ENCODE results near the gene SPEN.
A peak's percentile ranks its signal among the peaks of the same experiment; 100 is the strongest.

The SPEN gene

GRCh38 chr1:15958111-15958510, 110.6 kb downstream of the SPEN start:
- Mint-ChIP-seq H3K27ac (peak overlapping the region; percentile 94), H3K9me3 (no peaks in the 10 kb centered on the region), H3K4me1 (peaks cover 86% of the 10 kb centered on the region), H3K4me3 (peak overlapping the region; percentile 41), H3K36me3 (peaks cover 43% of the 10 kb centered on the region)
- ATAC-seq (no peak), DNase-seq (ENCODE audit: low spot score in 2 of 2) (no peak)

DNA sequence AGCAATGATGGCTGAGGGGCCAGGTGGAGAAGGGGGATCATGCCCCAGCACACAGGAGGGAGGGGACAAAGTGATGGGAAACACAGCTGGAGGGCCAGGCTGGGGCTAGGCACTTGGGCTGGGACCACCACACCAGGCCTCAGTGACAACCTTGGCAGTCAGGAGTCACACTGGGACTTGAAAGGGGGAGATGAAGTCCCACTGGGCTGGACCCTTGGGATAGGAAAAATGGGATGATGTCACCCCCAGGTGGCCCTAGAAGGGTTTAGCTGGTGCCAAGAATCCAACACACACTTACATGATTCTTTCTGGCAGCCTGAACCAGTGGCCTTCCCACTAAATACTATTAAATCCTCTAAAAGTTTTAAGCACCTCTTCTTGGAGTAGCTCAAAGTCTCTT, 111.3 kb downstream of the SPEN start:
- Mint-ChIP-seq H3K4me3 (peak overlapping the region; percentile 41), H3K27ac (peak overlapping the region; percentile 94), H3K36me3 (peaks cover 44% of the 10 kb centered on the region), H3K4me1 (peaks cover 88% of the 10 kb centered on the region), H3K9me3 (no peaks in the 10 kb centered on the region)
- peak; percentile 17 for ATAC-seq
- no peak for DNase-seq (ENCODE audit: low spot score in 2 of 2)

DNA sequence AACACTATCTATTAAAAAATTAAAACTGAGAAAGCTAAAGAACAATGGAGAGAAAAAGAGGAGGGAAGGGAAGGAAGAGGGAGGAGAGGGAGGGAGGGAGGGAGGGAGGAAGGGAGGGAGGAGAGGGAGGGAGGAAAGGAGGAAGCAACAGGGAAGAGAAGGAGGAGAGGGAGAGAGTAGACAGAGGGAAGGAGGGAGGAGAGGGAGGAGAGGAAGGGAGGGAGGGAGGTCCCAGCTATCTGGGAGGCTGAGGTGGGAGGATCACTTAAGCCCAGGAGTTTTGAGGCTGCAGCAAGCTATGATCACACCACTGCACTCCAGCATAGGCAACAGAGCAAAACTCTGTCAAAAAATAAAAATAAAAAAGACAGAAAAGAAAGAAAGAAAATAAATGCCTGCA, 111.9 kb downstream of the SPEN start:
- H3K36me3 Mint-ChIP-seq: peaks cover 47% of the 10 kb centered on the region
- ATAC-seq: no peak
- DNase-seq (ENCODE audit: low spot score in 2 of 2): no peak
- H3K4me3 Mint-ChIP-seq: peak overlapping the region; percentile 41
- peak overlapping the region; percentile 94 for H3K27ac Mint-ChIP-seq
- peaks cover 88% of the 10 kb centered on the region for H3K4me1 Mint-ChIP-seq
- no peaks in the 10 kb centered on the region for H3K9me3 Mint-ChIP-seq

DNA sequence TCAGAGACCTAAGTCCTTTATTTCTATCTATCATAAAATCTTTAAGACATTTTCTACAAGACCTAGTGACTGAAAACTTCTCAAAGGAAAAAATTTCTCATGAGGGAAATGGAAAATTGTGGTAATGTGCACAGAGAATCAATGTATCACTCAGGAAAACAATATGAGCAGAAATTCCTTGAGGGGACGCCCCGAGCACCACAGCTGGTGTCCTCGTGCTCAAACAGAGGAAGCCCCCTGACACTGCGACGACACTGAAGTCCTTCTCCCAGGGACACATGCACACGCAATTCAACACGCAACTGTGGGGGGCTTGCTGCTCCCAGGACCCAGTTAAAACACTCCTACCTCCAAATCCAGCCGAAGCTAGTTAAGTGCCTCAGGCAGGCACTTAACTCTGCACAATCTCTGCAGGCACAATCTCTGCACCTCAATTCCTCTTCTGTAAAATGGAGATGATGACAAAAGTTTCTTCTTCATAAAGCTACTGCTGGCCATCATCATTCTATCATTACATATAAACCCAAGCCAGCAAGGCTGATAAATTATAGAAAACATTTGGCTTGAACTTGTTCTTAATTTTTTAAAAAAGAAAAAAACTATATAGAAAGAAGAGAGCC, 112.4 kb downstream of the SPEN start:
- Mint-ChIP-seq H3K36me3 (peaks cover 47% of the 10 kb centered on the region), H3K27ac (peak overlapping the region; percentile 94)

GRCh38 chr1:15960808-15961207, 113.3 kb downstream of the SPEN start:
- Mint-ChIP-seq H3K27ac (no peak overlapping the region), H3K4me1 (peaks cover 89% of the 10 kb centered on the region), H3K4me3 (no peak overlapping the region), H3K36me3 (peaks cover 49% of the 10 kb centered on the region), H3K9me3 (no peaks in the 10 kb centered on the region)
- DNase-seq (ENCODE audit: low spot score in 2 of 2) (no peak), ATAC-seq (no peak)

More for the DNA sequence above, 112.4 kb downstream of the SPEN start:
- H3K9me3 Mint-ChIP-seq: no peaks in the 10 kb centered on the region
- H3K4me3 Mint-ChIP-seq: peak overlapping the region; percentile 41
- H3K4me1 Mint-ChIP-seq: peaks cover 89% of the 10 kb centered on the region
- DNase-seq (ENCODE audit: low spot score in 2 of 2) (no peak), ATAC-seq (peak; percentile 34)

DNA sequence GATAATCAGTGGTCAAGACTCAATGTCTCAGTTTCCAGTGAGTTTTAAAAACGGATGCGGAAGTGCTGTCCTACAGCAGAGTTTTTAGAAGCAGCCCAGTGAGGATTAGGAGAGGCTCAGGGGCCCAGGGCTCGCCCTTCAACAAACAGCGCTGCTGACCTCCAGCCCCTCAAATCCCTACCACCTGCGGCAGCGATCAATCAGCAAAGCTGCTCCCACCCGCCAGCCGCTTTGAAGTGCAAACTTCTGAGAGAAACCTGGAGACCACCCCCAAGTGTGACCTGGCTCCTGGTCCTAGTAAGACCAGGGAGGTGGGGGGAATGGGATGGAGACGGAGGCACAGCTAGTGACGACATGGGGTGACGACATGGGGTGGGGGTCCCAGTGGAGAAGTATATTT, 114.0 kb downstream of the SPEN start:
- Mint-ChIP-seq H3K4me3 (no peak overlapping the region), H3K36me3 (peaks cover 54% of the 10 kb centered on the region), H3K9me3 (no peaks in the 10 kb centered on the region), H3K27ac (peak overlapping the region; percentile 67), H3K4me1 (peaks cover 89% of the 10 kb centered on the region)
- DNase-seq (ENCODE audit: low spot score in 2 of 2) (no peak), ATAC-seq (no peak)

- Mint-ChIP-seq H3K9me3 (no peaks in the 10 kb centered on the region), H3K36me3 (peaks cover 54% of the 10 kb centered on the region), H3K27ac (peak overlapping the region; percentile 97), H3K4me3 (peak overlapping the region; percentile 68), H3K4me1 (peaks cover 89% of the 10 kb centered on the region)
- ATAC-seq: no peak
- DNase-seq (ENCODE audit: low spot score in 2 of 2): no peak
Observed at GRCh38 chr1:15962176-15962575, 114.7 kb downstream of the SPEN start.

DNA sequence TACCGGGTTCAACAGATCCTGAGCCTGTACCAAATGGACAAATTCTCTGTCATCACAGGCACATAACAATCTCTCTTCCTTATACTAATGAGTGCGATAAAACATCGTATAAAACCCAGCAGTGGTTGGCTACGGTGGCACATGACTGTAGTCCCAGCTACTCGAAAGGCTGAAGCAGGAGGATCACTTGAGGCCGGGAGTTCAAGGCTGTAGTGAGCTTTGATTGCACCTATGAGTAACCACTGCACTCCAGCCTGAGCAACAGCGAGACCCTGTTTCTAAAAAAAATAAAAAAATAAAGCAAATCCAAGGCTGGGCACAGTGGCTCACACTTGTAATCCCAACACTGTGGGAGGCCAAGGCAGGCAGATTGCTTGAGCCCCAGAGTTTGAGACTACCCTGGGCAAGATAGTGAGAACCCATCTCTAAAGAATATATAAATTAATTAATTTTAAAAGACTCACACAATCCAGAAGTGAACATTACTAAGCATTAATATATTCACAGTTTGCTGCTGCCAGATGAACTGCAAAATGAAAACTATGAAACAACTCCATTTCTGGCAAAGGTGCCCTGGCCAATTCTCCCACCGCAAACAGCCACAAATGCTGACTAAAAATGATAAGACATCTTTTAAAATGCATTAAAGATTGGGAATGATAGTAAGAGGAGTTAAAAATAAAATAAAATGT, 115.3 kb downstream of the SPEN start:
- peaks cover 55% of the 10 kb centered on the region for H3K36me3 Mint-ChIP-seq
- H3K9me3 Mint-ChIP-seq: no peaks in the 10 kb centered on the region
- peak overlapping the region; percentile 68 for H3K4me3 Mint-ChIP-seq
- peak overlapping the region; percentile 97 for H3K27ac Mint-ChIP-seq
- no peak for ATAC-seq
- peaks cover 89% of the 10 kb centered on the region for H3K4me1 Mint-ChIP-seq
- DNase-seq (ENCODE audit: low spot score in 2 of 2): no peak

- Mint-ChIP-seq H3K4me1 (peaks cover 89% of the 10 kb centered on the region), H3K9me3 (no peaks in the 10 kb centered on the region), H3K36me3 (peaks cover 60% of the 10 kb centered on the region), H3K4me3 (peak overlapping the region; percentile 68), H3K27ac (peak overlapping the region; percentile 97)
- ATAC-seq (no peak), DNase-seq (ENCODE audit: low spot score in 2 of 2) (no peak)
Observed at GRCh38 chr1:15963363-15963967, 116.0 kb downstream of the SPEN start.

GRCh38 chr1:15963968-15964648, 116.6 kb downstream of the SPEN start:
- Mint-ChIP-seq H3K9me3 (no peaks in the 10 kb centered on the region), H3K4me1 (peaks cover 85% of the 10 kb centered on the region), H3K36me3 (peaks cover 60% of the 10 kb centered on the region), H3K4me3 (peak overlapping the region; percentile 68), H3K27ac (peak overlapping the region; percentile 97)
- no peak for DNase-seq (ENCODE audit: low spot score in 2 of 2)
- no peak for ATAC-seq

GRCh38 chr1:15965228-15965767, 117.8 kb downstream of the SPEN start:
- Mint-ChIP-seq H3K4me1 (peaks cover 80% of the 10 kb centered on the region), H3K27ac (peak overlapping the region; percentile 97), H3K4me3 (peak overlapping the region; percentile 68), H3K36me3 (peaks cover 71% of the 10 kb centered on the region), H3K9me3 (no peaks in the 10 kb centered on the region)
- DNase-seq (ENCODE audit: low spot score in 2 of 2) (no peak), ATAC-seq (peak; percentile 38)

DNA sequence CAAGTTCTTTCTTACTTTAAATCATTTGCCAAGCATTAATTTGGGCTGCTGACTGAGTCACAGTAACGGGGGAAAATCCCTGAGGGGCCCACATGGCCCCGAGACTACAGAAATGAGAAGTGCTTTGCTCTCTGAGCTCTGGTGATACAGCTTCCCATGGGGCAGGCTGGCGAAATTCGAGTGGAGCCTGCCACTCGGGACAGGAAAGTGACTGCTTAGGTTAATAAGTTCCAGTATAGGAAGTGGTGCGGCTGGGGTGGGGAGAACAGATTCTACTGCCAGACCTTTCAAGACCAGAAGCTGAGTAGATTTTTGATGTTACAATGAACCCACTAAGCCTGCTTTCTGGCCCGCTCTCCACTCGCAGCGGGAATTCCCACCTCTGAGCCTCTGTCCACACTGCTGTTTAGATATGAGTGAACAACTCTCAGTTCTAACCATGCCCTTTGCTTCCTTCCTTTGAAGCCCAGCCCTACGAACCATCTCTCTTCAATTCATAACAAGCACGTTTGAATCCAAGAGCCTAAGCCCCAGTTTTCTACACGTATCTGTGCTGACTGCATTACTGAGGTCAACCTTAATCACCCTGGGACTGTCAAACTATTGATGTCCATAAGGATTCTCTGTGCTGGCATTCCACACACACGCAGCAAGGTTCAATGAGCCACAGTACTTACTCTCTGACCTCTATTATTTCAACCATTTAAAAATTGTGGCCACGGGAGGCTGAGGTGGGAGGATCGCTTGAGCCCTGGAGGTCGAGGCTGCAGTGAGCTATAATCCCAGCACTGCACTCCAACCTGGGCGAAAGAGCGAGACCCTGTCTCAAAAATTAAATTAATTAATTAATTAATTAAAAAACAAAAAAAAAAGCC, 118.8 kb downstream of the SPEN start:
- H3K36me3 Mint-ChIP-seq: peaks cover 78% of the 10 kb centered on the region
- no peaks in the 10 kb centered on the region for H3K9me3 Mint-ChIP-seq
- peak; percentile 68 to 92 for DNase-seq (ENCODE audit: low spot score in 2 of 2)
- ATAC-seq: peak; percentile 93
- H3K4me1 Mint-ChIP-seq: peaks cover 71% of the 10 kb centered on the region
- H3K27ac Mint-ChIP-seq: peak overlapping the region; percentile 97
- H3K4me3 Mint-ChIP-seq: peak overlapping the region; percentile 68

GRCh38 chr1:15966956-15967344, 119.4 kb downstream of the SPEN start:
- Mint-ChIP-seq H3K9me3 (no peaks in the 10 kb centered on the region), H3K27ac (peak overlapping the region; percentile 97), H3K4me3 (peak overlapping the region; percentile 68), H3K36me3 (peaks cover 76% of the 10 kb centered on the region), H3K4me1 (peaks cover 68% of the 10 kb centered on the region)
- ATAC-seq: no peak
- DNase-seq (ENCODE audit: low spot score in 2 of 2): no peak

DNA sequence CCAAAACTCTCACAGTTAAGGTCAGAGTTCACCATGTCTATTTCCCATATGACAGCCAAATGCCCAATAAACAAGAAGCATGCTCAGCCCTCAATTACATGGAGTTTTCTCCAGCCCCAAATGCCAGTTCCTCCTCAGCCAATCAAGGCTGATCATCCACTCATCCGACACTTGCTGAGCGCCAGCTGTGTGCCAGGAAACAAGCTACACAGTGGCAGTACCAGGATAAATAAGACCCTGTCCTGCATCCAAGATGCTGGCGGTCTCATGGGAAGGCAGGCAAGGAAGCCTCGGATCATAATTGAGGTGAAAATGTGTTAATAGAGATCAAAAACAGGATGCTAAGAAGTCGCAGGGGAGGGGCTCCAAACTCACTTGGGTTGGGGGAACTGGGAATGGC, 120.7 kb downstream of the SPEN start:
- ATAC-seq (no peak), DNase-seq (ENCODE audit: low spot score in 2 of 2) (no peak)
- Mint-ChIP-seq H3K27ac (peak overlapping the region; percentile 97), H3K9me3 (no peaks in the 10 kb centered on the region), H3K4me1 (peaks cover 77% of the 10 kb centered on the region), H3K4me3 (no peak overlapping the region), H3K36me3 (peaks cover 79% of the 10 kb centered on the region)
